Tibial nerve (tissue), 3 donors: Measurements from ENCODE around the gene TRDMT1.

Experiments used
- POLR2A ChIP-seq, 2 donors: fragments of 450-650 bp; IDR thresholded peaks; one replicate each; pipeline ENCODE4 v1.6.1; 2017; ENCODE audit warnings: antibody characterized with exemption in 2 of 2, mild to moderate bottlenecking in 2 of 2, moderate library complexity in 2 of 2
- TF ChIP-seq, protein P1 (sequence below), 5 experiments: fragments of 200-600 bp in 3 of 5; fragments of 450-650 bp in 2 of 5; sonication (generic) in 3 of 5; IDR thresholded peaks; one replicate each; pipeline ENCODE4 v1.5.1; 2016 to 2019; ENCODE audit warnings: antibody characterized with exemption in 5 of 5, mild to moderate bottlenecking in 3 of 5, moderate library complexity in 2 of 5

DNA sequence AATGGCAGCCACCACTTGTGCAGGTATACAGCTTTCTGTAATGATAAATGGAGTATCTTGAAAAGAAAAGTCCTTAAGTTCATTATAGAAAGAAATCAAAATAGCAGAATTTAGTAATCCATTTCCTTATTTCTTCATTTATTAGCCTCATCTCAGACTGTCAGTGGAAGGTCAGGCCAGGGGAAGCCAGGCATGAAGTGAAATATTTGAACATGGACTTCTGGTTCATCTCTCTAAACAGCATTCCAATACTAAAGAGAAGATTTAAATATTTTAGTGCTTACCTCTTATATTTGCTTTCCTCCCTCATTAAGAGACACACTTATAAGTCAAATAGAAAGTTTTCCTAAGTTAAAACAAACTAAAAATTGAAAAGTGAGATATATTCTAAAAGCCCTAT, 26.8 kb downstream of the TRDMT1 start:
- no peak for TF ChIP-seq POLR2A (IDR thresholded peaks at IDR 0.05)
- TF ChIP-seq, protein P1, sequence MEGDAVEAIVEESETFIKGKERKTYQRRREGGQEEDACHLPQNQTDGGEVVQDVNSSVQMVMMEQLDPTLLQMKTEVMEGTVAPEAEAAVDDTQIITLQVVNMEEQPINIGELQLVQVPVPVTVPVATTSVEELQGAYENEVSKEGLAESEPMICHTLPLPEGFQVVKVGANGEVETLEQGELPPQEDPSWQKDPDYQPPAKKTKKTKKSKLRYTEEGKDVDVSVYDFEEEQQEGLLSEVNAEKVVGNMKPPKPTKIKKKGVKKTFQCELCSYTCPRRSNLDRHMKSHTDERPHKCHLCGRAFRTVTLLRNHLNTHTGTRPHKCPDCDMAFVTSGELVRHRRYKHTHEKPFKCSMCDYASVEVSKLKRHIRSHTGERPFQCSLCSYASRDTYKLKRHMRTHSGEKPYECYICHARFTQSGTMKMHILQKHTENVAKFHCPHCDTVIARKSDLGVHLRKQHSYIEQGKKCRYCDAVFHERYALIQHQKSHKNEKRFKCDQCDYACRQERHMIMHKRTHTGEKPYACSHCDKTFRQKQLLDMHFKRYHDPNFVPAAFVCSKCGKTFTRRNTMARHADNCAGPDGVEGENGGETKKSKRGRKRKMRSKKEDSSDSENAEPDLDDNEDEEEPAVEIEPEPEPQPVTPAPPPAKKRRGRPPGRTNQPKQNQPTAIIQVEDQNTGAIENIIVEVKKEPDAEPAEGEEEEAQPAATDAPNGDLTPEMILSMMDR (IDR thresholded peaks at IDR 0.05) = no peak
